NCI-H2107 (cell line): ENCODE data around the gene LYSMD4.

Source experiments
- DNase-seq: peaks from one replicate; lab custom pipeline; 2025; lab: John Stamatoyannopoulos, UW

Gene LYSMD4

DNA sequence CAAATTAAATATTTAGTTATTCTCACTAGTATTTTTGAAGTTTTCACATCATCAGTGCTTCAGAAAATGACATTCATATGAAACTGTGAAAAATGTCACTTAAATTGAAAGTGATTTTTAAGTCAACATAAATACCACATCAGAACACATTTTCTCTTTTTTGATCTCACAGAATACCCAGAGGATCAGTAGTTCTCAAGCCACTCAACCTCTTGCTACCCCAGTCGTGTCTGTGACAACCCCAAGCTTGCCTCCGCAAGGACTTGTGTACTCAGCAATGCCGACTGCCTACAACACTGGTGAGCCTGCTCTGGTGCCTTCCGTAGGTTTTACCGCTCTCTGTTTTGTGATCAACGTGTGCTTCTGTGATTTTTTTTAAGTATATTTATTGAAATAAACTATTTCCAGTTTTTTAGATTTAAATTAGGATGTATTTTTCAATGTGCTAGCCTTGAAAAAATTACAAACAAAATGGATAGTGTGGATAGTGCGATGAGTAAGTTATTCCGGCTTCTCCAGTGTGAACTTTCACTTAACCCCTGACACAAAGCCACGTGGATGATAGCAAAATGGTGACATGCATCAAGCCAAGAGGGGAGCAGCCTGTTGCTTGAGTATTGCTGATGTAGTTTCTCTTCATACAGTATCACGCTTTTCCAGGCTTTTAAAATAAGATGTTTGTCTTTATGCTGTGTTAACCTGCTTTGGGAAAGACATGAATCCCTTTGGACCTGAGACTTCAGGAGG, 26.5 kb downstream of the LYSMD4 start:
- no peak for DNase-seq

DNA sequence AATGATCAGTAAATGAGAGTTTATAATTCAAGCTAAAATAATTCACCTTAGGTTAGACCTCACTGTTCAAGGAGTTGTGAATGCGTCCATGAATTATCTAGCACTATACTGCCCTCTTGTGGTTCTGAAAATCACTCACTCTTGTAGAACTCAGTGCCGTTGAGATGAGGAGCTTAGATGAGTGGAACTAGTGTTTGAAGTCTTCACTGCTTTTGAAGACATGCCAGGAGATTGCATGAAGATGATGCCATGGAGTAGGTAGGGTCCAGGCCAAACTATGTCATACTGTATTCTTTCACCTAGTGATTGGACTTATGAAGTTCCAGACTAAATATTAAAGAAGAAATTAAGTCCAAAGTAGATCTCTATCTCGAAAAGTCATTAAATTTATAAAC, 28.8 kb downstream of the LYSMD4 start:
- peak; percentile 31 for DNase-seq

DNA sequence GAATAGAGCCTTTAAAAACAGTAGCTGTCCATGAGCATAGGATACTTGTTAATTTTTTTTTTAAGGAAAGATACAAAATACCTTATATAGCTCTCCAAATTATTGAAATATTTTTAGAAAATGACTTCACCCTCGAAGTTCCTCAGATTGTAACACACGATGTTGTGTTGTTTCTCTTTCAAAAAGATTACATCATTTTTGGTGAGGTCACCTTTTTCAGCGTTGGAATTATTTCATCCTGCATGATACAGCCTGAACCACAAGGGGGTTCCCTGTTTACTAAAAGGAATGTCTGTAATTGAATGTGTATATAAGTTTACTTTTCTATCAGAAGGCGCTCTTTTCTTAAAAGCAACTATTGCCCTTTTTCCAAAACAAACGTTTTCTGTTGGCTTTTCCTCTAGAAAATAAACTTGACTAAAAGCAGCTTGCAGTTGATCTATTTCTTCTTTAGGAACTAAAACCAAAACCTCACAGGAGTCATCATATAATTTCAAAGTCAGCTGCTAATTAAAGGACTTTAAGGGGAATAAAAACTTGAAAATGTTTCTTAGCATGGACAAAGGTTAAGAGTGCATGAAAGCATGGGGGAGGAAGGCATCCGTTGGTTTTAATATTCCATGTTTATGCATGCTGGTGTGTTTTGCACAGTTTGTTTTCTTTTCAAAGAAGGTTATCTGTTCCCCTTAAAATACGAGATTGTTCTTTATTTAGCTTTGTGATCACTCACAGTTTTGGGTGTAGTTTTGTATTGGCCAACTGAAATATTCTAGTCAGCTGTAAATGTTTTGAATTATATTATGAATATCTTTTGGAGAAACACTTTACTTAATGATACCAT, 29.4 kb downstream of the LYSMD4 start:
- DNase-seq, result no peak

DNA sequence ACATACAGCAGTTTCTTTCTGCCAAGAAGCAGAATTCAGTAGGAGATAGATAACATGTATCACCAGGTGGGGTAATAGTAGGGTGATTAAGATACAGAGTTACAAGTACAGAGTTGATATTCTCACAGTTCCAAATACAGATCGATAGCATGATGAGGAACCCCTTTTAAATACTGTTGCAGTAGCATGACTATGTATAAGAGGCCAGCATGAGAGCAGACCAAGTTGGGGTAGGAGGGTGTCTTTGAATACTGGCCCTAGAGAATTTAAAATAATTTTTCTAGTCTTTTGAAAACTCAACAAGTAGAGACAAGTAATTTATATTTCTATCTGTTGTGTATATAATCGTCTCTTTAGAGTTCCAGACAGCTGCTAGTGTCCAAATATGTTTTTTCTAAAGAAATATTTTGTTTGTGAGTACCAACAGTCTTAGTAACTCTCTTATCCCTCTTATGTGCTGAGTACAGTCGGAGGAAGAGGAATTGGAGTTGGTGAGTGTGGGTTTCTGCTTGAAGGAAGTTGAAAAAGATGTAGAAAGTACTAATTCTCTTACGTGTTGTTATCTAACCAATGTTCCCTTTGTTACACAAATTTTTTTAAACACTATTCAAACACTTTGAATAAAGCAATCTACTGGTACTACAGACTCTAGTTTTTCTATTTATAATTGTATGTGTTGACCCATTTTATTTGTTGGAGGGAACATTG, 30.2 kb downstream of the LYSMD4 start:
- no peak for DNase-seq

DNA sequence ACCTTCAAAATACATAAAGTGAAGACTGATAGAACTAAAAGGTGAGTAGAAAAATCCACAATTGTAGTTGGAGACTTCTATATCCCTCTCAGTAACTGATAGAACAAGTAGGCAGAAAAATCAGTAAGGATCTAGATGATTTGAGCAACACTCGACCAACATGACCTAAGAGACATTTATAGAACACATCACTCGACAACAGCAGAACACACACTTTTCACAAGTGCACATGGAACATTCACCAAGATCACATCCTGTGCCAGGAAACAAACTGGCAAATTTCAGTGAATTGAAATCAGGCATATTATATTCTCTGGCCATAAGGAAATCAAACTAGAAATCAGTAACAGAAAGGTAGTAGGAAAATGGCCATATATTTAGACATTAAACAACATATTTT, 37.1 kb downstream of the LYSMD4 start:
- no peak for DNase-seq

DNA sequence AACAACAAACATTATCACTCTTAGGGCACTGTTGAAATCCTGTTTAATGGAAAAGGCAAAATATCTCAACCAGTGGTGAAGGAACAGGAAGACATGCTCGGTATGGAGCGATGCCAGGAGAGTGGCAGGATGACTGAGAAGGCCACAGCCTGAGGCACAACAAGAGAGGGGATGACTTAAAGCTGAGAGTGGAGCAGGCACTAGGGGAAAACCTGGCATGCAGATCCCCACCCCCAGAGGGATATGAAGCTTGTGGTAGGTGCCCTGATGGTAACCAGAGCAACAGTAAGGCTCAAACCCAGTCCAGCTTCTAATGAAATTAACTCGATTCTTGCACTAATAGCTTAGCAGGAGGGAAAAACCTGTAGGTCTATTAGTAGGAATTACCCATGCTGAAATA, 40.4 kb downstream of the LYSMD4 start:
- no peak for DNase-seq

DNA sequence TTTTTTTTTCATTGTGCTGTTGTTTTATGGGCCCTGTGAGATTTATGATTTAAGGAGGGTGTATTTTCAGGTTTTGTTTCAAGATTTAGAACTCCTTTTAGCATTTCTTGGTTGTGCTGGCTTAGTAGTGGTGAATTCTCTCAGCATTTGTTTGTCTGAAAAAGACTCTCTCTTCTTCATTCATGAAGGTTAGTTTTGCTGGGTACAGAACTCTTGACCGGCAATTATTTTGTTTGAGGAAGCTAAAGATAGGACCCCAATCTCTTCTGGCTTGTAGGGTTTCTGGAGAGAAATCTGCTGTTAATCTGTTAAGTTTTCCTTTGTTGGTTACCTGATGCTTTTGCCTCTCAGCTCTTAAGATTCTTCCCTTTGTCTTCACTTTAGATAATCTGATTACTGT, 46.9 kb downstream of the LYSMD4 start:
- DNase-seq, result no peak

DNA sequence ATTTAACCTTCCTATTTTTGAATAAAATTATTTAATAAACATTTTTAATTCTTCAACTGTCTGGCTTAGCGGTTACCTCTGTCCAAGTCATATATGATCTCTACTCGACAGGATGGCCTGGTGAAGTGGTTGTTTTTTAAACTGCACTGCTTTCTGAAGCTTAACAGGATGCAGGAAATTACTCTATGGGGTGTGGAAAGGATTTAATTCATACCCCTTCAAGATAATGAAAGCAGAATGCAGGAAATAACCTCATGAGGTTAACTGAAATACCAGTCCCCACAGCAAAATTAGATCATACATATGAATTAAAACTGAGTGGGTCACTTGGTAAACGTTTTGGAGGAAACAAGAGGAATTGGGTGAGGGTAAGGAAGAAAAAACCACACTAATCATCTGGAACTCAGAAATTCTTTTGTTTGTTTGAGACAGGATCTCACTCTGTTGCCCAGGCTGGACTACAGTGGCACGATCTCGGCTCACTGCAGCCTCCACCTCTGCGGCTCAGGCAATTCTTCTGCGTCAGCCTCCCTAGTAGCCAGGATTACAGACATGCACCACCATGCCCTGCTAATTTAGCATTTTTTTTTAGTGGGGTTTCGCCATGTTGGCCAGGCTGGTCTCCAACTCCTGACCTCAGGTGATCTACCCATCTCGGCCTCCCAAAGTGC, 50.1 kb downstream of the LYSMD4 start:
- no peak for DNase-seq

DNA sequence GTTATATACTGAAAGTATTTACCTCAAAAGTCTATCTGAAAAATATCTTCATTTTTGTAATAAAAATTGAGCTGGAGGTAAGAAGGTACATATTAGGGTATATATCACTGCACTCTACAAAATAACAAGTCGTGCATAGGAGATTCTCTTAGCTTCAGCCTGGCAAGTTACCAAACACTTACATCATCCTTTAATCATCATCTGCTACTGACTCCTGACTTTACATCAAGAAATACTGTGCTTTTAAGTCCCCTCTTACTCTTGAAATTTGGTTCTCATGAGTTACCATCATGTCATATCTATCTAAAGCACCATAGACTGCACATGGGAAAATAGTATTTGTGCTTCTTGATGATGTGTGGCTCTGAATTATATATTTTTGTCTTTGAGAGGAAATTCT, 50.8 kb downstream of the LYSMD4 start:
- no peak for DNase-seq

DNA sequence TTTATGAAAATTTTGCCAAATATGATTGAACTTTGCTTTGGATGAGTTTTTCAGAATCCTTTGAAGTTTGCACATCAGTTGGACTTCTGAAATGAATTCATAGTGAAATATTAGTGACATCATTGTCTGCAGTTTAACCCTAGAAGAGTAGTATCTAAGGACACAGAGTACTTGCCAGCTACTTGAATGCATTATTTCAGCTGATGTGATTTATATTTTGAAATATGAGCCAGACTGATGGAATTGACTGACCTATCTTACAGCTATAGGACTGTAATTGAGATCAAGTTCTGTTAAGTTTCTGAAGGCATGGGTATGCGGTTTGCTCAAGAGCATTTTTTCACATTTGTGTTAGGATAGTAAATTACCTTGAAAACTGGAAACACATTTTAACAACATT, 51.2 kb downstream of the LYSMD4 start:
- DNase-seq, result no peak

DNA sequence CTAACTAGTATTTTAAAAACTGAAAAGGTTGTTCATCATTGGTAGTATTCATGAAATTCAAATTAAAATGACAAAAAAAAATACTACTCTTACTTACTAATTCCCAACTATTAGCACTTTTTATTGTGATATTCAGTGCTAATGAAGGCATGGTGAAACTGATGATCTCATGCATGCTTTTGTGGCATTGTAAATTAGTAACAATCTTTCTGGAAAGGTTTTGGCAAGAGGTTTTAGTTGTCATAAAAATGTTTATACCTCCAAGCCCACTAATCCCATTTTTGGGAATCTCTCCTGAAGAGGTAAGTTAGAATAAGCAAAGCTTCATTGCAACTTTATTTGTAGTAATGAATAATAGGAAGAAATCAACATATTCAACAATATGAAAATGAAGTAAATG, 53.0 kb downstream of the LYSMD4 start:
- no peak for DNase-seq

DNA sequence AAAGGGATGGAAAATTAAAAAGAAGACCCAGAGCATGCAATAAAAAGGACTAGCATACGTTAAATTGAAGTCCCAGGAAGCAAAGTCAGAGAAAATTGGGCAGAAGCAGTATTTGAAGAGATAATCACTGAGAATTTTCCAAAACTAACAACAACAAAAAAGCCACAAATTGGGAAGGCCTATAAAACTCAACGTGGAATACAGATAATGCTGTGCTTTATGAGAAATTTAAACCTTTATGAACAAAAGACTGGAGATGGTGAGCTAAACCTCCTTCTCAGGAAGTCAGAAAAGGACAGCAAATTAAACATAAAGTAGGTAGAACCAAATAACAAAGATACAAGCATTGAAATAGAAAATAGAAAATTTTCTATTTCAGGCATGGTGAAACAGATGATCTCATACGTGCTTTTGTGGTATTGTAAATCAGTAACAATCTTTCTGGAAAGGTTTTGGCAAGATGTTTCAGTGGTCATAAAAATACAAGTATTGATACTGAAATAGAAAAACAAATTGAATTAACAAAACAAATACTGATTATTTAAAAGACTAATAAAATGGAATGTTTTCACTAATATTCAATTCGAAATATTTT, 55.6 kb downstream of the LYSMD4 start:
- no peak for DNase-seq
